HepG2 (cell line): Measurements from ENCODE around the gene ERMP1.

Experiments used
- EHMT2 ChIP-seq: fragments of 200-600 bp; sonication (generic); IDR thresholded peaks from 2 replicates; pipeline ENCODE4 v1.7.0; 2017; ENCODE audit warnings: antibody characterized with exemption, low read depth, low read length, borderline replicate concordance
- ETV6 ChIP-seq: sonication (generic); formaldehyde crosslinking; conservative IDR thresholded peaks from 2 replicates; pipeline ENCODE4 v1.4.0; 2020; ENCODE audit warnings: missing genetic modification reagents
- HDAC6 ChIP-seq: fragments of 200-600 bp; sonication (generic); IDR thresholded peaks from 2 replicates; pipeline ENCODE4 v1.7.0; 2017; ENCODE audit warnings: mild to moderate bottlenecking, antibody characterized with exemption, low read length, low read depth
- IRF2 ChIP-seq: IDR thresholded peaks from 2 replicates; pipeline ENCODE4 v1.6.1; 2018; ENCODE audit warnings: missing genetic modification reagents, missing compliant biosample characterization
- KLF6 ChIP-seq: IDR thresholded peaks from 2 replicates; pipeline ENCODE4 v1.8.0; 2016; ENCODE audit warnings: missing biosample characterization, missing genetic modification reagents
- YEATS2 ChIP-seq: sonication (generic); formaldehyde crosslinking; IDR thresholded peaks from 2 replicates; pipeline ENCODE4 v1.4.0; 2020; ENCODE audit warnings: missing genetic modification reagents, borderline replicate concordance
- ZNF230 ChIP-seq: sonication (generic); formaldehyde crosslinking; IDR thresholded peaks from 2 replicates; pipeline ENCODE4 v1.4.0; 2020; ENCODE audit warnings: mild to moderate bottlenecking, missing genetic modification reagents
- ZNF382 ChIP-seq: sonication (generic); formaldehyde crosslinking; IDR thresholded peaks from 2 replicates; pipeline ENCODE4 v1.5.0; 2020; ENCODE audit warnings: missing genetic modification reagents, mild to moderate bottlenecking, borderline replicate concordance
- ZNF431 ChIP-seq: sonication (generic); formaldehyde crosslinking; IDR thresholded peaks from 2 replicates; pipeline ENCODE4 v1.9.0; 2022; ENCODE audit warnings: missing genetic modification reagents, low read depth, mild to moderate bottlenecking, borderline replicate concordance
- TF ChIP-seq, protein P1 (sequence below): sonication (generic); formaldehyde crosslinking; IDR thresholded peaks from 2 replicates; pipeline ENCODE4 v1.4.0; 2020; ENCODE audit warnings: missing genetic modification reagents
- TF ChIP-seq, protein P2 (sequence below): sonication (generic); formaldehyde crosslinking; IDR thresholded peaks from 2 replicates; pipeline ENCODE4 v1.5.0; 2020; ENCODE audit warnings: mild to moderate bottlenecking, missing genetic modification reagents, moderate library complexity

DNA sequence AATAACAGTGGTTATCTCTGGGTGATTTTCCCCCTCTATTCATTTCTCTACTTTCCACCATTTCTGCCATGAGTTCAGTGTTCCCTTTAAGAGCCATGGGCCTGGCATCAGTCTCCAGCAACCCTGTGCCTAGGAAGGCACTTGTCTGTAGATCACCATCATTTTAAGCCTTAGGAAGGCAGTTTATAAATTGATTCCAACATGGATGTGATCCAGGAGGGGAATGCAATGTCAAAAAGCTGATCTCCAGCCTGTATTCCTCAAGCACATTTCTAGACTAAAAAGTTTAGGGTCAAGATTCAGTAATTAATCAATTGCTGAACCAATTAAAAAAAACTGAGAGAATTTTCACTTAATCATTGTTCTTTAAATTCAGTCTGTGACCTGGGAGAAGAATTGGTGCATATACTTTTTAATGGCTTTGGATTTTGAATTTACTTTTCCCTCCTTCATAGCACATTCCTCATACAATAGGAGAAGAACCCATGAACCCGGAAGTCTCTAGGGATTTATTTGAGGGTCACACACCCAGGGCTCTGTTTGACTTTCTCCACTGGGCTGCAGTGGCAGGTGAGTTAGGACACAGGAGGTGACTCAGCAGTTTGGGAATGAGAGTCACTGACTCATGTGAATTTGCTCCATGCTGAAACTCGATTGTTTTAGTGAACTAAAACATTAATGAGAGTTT, 6.1 kb upstream of the ERMP1 start:
- TF ChIP-seq, protein P1, sequence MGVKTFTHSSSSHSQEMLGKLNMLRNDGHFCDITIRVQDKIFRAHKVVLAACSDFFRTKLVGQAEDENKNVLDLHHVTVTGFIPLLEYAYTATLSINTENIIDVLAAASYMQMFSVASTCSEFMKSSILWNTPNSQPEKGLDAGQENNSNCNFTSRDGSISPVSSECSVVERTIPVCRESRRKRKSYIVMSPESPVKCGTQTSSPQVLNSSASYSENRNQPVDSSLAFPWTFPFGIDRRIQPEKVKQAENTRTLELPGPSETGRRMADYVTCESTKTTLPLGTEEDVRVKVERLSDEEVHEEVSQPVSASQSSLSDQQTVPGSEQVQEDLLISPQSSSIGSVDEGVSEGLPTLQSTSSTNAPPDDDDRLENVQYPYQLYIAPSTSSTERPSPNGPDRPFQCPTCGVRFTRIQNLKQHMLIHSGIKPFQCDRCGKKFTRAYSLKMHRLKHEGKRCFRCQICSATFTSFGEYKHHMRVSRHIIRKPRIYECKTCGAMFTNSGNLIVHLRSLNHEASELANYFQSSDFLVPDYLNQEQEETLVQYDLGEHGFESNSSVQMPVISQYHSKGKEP (CRISPR knock-in tag), result no peak
- TF ChIP-seq YEATS2 (peak; percentile 57; the same call in 1 of the 2 replicates), ZNF382 (no peak), ZNF230 (CRISPR knock-in tag) (no peak), ETV6 (no peak), HDAC6 (no peak), EHMT2 (no peak), IRF2 (CRISPR knock-in tag) (peak; percentile 69; the same call in 1 of the 2 replicates), ZNF431 (CRISPR knock-in tag) (no peak), KLF6 (CRISPR knock-in tag) (no peak)
- TF ChIP-seq, protein P2, sequence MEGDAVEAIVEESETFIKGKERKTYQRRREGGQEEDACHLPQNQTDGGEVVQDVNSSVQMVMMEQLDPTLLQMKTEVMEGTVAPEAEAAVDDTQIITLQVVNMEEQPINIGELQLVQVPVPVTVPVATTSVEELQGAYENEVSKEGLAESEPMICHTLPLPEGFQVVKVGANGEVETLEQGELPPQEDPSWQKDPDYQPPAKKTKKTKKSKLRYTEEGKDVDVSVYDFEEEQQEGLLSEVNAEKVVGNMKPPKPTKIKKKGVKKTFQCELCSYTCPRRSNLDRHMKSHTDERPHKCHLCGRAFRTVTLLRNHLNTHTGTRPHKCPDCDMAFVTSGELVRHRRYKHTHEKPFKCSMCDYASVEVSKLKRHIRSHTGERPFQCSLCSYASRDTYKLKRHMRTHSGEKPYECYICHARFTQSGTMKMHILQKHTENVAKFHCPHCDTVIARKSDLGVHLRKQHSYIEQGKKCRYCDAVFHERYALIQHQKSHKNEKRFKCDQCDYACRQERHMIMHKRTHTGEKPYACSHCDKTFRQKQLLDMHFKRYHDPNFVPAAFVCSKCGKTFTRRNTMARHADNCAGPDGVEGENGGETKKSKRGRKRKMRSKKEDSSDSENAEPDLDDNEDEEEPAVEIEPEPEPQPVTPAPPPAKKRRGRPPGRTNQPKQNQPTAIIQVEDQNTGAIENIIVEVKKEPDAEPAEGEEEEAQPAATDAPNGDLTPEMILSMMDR (CRISPR knock-in tag), result no peak
